HG03520 (cell line): ENCODE measurements around the gene PFKP.
"Not testable (repeated sequence)": the region's sequence is repeated elsewhere in the genome, so short reads cannot be mapped to it uniquely, and the experiment has no call there.

Experiments
- ATAC-seq: cut with Tn5 transposase; IDR thresholded peaks from one replicate; pipeline ENCODE4 v1.9.1; 2021; ENCODE audit warnings: mild to moderate bottlenecking, moderate library complexity; ENCODE audit not compliant: unreplicated experiment

The PFKP gene

DNA sequence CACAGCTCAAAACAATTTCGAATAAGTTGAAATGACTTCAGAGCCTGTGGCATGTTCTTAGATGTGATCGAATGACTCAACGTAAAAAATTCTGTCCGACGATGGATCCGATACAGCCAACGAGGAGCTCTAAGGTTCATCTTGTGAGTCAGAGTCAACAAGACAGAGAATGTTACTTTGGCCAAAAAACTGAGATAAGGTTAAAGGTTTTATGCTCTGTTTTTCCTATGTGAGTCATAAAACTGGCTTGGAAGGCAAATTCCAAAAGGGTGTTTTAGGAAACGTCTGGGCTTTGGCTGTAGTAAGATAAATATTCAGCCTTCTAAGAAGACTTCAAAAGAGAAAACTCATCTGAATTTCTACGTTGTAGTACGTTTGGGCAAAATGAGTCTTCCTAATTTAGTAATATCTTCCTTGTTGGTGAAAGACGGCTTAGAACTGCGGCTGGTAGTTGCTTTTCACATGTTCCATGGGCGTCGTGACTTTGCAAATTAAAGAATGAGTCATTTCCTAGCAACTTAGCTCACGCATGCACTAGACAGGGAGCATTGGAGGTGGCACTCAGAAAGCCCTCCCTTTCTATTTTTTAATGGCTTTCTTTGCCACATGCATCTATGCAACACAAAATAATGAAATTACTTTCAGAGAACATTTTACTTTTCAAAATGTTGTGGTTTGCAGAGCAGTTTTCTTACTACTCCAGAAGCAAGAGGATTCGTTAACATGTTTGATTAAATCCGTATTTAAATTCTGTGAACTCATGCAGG lies 28.2 kb downstream of the PFKP start:
- no peak for ATAC-seq

DNA sequence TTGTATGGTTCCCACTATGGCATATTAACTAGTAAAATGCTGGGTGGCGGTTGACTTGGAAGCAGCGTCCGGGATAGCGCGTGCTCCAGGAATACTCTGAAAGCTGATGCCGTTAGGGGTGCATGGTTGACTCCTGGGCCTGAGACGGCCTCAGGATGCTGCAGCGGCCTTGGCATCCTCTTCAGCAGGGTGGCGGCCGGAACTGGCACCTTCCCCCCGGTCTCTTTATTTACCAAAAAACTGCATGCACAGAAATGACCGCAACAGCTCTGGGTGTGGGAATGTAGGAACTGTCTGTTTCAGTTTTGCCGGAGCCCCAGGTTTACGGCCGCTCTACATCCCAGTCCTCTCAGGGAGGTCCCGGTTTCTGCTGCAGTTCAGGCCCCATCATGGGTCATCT lies 28.8 kb downstream of the PFKP start:
- ATAC-seq, result no peak

DNA sequence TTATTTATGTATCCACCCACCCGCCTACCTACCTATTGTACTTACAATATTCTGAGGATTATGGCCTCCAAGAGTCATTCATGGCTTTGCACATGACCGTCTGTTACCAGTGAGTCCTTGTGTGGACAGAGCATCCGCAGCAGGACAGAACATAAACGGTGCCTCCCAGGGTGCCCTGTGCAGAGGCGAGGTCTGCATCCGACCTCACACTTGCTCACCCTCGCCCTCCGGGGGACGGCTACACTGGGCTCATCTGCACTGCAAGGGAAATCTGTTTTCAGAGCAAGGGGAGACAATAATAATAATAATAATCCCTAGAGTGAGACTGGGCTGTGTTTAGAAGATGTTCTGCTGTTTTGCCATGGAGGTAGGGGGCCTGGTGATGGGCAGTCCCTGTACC lies 29.8 kb downstream of the PFKP start:
- no peak for ATAC-seq

DNA sequence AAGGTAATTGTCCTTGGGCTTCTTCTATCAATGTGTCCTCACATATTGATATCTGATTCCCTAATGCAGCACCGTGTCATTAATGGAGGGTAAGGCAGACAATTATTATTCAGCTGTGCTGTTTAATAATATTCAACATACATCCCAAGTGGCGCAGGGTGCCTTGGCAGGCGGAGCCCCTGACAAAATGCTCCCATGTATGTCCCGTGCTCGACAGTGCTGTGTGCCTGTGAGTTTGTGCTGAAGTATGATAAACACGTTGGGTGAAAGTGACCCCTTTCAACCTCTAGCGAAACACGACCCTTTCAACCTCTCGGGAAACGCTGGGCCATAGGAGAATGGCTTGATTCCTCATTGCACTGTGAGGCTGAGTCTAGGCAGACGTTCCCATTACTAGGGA lies 31.3 kb downstream of the PFKP start:
- ATAC-seq, result no peak

DNA sequence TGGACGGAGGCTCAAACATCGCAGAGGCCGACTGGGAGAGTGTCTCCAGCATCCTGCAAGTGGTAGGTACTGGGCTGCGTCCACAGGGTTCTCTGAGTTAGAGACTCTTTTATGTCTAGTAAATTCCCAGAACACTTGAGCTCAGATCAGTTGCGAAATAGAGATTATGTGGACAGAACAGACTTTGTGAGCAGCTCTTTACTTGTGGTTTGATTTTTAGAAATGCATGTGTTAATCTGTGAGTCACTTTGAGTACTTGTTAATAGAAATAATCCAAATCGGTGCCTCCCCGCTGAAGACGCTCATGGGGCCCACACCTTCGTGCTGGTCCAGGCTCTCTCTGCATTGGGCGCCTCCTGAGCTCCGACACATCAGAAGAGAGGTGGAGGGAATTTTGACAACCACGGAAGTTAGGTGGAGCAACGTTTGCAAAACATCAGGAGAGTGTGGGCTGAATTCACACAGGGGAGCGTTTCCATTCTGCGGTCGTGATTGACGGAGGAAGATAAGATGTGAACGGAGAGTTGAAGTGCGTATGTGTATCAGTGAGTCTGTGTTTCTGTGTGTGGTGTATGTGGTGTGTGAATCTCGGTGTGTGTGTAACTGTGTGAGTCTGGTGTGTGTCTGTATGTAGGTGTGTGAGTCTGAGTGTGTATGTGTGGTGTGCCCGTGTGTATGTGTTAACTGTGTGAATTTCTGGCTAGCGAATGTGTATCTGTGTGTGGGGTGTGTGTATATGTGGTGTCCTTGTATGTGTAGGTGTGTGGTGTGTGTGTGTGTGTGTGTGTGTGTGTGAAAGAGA lies 32.1 kb downstream of the PFKP start:
- no peak for ATAC-seq

DNA sequence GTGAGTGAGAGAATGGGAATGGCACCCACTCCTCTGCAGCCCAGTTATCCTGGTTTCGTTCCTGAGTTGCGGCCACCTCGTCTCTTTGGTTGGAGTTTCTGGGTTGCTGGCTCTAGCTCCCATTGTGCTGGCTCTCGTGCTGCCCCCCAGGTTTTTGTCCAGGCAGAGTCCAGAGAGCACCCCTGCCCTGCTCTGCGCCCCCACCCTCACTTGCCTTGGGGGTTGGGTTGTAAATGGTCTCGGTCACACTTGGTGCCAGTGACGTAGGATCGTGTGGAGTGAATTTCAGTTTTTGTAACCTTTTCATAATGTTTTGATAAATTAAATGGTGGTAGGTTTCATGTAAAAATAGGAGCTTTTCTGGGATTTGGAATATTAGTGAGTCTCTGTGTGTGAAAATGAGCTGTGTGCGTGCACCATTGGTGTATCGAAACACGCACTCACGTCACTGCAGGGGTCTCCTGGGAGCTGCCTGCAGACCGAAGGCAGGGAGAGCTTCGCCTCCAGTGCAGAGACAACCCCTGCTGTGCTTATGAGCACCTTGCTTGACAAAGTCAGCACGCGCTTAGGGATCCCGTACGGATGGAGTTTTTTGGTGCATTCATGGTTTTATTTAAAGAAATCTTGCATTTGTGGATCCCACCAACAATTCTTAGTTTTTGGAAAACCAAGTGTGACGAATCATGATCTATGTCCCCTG lies 32.9 kb downstream of the PFKP start:
- no peak for ATAC-seq

DNA sequence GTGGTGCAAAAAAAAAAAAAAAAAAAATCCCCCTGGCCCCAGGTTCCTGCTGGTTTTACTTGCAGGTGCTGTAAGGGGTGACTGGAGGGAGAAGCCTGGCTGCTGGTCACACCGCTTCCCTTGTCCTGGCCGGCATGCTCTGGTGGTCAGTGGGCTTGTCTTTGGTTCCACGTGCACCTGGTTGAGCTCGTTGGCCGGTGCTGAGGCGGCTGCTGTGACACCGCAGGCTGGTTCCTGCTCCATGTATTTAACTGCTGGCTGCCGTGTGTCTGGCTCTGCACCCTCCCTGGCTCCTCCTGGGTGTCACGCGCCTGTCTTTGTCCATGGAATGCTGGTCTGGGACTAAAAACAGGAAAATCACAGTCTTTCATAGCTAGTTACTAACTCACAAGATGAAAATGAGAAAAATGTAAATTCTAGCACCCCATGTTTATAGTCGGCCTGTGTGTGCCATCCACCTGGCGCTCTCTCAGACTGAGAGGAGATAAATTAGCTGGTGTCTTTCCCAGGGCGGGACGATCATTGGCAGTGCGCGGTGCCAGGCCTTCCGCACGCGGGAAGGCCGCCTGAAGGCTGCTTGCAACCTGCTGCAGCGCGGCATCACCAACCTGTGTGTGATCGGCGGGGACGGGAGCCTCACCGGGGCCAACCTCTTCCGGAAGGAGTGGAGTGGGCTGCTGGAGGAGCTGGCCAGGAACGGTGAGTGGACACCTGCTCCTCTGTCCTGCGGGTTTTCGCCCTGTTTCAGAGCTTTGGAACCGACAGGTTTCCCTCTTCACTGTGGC lies 33.7 kb downstream of the PFKP start:
- no peak for ATAC-seq

DNA sequence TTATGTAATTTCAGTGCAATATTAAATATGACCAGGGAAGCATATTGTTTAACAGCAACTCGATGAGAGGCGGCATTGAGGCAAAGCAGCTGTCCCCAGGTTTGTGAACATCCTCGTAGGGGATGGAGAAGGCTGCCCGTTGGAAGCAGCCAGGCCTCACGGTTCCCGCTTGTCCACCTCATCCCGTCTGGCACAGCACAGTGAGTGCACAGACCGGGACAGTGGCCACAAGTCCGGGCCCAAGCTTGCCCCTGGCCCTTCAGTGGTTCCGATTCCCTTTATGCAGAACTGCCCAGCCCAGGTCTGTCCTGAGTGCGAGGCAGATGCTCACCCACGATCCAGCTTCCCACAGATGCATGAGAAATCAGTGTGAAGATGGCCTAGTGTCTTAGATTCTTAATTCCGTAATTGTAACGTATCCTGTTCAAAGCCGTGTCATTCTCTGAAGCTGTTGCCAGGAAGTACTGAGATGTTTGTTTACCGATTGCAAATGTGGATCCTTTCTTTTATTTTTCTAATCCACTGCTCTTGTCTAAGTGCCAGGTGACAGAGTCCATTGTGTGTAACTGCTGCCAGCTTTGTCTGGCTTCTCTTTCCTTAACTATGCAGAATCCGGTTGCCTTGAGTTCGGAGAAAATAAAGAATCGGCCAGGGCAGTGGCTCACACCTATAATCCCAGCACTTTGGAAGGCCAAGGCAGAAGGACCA lies 35.5 kb downstream of the PFKP start:
- ATAC-seq, result no peak

DNA sequence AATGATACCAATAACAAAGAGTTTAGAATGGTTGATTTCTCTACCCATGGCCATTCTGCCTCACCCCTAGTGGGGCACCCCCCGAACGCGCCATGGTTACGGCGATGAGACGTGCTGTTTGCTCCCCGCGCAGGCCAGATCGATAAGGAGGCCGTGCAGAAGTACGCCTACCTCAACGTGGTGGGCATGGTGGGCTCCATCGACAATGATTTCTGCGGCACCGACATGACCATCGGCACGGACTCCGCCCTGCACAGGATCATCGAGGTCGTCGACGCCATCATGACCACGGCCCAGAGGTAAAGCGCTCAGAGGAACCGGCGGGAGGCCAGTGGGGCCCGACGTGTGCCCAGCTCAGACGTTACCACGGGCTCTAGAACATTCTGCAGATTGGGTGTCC lies 36.3 kb downstream of the PFKP start:
- ATAC-seq, result no peak

DNA sequence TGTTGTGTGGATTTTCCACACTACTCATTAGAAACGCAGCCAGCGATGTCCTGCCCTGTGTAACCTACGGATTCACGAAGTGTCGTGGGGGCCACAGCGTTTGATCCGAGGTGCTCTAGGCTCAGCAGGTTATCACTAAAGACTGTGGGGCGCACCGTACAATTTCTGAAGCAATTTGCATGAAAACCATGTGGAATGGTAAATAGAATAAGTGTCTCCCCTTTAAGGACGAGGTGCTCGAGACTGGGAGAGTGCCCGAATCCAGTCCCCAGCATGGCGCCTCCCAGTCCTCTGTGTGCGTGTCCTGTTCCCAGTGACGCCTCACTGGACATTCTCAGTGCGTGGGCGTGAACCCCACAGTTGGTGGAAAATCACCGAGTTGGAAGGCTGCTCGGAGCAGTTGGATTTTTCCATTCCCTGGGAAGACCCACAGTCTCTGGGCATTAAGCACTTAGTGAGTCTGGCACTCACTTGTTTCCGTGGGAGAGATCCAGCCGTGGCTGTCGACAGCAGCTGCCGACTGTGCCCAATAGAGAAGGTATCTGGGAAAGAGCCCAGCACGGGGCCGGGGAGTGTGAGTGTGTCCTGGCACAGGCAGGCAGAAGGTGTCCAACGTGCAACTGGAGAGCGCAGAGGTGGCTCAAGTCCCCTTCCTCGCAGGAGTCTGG lies 37.0 kb downstream of the PFKP start:
- no peak for ATAC-seq

DNA sequence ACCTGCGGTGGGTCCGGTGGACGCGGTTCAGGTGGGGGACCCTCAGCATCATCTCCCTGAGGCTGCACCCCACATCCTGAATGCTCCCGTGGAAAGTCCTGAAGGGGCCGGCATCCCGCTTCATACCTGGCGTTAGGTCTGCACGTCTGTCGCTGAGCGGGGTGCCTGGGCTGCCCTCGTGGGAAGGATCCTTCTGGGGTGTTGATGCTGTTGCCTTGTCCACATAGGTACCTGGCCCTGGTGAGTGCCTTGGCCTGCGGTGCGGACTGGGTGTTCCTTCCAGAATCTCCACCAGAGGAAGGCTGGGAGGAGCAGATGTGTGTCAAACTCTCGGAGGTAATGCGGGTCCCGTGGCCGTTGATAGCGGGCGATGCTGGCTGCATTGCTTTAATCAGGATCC lies 37.8 kb downstream of the PFKP start:
- ATAC-seq, result no peak

DNA sequence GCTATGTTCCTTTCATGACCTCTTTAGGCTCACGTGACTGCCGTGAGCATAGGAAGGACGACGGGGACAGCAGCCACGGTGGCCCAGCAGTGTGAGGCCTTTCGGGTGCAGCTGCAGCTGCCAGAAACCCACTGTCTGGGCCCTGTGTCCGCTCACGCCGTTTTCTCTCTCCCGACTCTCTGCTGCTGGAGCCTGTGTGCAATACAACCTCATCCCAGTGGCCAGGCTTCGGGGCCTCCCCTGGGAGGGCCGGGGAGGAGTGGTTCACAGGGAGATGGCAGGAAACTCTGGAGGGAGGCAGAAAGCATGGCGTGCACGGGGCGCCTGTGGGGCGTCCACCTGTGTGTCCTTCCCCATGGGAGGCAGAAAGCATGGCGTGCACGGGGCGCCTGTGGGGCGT lies 38.6 kb downstream of the PFKP start:
- no peak for ATAC-seq

DNA sequence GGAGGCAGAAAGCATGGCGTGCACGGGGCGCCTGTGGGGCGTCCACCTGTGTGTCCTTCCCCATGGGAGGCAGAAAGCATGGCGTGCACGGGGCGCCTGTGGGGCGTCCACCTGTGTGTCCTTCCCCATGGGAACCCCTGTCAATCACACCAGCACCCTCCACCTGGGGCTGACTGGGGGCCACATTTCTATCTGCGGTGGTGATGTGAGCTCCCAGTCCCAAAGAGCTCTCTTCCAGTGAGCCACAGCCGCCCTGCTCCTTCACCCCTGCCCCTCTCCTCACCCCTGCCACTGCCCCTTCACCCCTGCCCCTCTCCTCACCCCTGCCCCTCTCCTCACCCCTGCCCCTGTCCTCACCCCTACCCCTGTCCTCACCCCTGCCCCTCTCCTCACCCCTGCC lies 39.0 kb downstream of the PFKP start:
- not testable (repeated sequence) for ATAC-seq

DNA sequence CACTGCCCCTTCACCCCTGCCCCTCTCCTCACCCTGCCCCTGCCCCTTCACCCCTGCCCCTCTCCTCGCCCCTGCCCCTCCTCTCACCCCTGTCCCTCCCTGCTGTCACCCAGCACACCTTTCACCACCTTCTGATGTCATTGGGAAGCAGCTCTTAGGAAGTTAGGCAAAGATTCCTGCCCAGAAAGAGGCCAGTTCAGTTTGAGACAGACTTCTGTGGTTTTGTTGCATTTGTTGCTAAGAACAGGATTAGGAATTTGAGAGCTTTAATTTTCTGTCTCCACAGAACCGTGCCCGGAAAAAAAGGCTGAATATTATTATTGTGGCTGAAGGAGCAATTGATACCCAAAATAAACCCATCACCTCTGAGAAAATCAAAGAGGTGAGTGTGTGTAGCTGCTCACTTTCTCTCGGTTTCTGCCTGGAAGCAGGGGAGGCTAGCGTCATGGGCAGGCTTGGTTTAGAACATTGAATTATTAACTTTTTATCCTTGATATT lies 39.6 kb downstream of the PFKP start:
- ATAC-seq, result no peak

DNA sequence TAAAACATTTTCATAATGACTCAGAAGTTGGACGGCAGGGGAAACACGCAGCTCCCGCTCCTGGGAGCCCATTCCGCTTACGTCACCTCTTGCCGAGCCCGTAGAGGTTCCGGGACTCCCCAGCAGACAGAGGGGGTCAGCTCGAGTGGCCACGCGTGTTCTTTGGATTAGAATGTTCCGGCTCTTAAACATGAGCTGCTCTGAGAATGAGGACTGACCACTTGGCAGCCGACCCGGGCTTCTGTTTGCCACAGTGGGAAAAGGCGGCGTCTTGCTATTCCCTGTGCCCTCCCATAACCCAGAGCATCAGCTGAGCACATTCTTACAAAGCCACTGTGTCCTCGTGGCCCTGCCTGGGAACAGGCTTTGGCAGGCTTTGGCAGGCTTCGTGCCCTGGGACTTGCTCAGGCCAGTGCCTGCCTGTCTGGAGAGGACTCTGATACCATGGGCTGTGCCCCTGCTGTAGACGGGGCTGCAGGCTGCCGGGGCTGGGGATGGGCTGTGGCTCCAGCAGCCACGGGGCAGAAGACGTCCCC lies 40.1 kb downstream of the PFKP start:
- ATAC-seq, result no peak

DNA sequence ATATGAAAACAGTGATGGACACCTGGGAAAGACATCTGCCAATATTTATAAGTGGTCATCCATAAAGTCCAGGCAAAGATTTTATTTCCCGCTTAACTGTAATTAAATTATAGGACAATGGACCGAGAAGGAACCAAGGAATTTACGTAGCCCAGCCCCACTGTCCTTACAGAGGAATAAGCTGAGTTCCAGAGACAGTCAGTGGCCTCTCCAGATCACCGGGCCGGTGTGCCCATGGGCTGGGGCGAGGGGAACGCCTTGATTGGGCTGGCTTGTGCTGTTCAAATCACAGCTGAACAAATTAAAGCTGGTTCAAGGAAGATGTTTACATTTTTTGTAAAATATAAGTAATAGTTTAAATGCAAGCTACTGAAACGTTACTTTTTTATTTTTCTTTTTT lies 40.7 kb downstream of the PFKP start:
- ATAC-seq, result no peak

DNA sequence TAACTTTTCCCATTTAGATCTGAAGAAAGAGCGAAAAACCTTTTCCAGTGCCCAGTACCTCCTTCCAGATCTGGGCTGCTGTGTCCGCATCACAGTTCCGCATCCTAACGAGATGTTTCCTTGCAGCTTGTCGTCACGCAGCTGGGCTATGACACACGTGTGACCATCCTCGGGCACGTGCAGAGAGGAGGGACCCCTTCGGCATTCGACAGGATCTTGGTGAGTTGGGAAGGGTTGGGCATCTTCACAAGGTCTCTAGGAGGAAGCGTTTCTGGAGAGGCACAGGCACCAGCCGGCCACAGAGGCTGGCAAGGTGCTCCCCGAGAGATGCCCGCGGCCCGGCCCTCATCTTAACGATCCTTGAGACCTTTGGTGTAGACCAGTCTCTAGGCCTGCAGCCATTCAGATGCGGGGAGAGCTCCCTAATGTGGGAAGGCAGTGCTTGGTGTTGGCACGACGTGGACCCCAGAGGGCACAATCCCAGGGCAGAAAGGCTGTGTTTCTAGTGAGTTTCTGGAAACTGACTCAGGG lies 41.3 kb downstream of the PFKP start:
- ATAC-seq, result no peak

DNA sequence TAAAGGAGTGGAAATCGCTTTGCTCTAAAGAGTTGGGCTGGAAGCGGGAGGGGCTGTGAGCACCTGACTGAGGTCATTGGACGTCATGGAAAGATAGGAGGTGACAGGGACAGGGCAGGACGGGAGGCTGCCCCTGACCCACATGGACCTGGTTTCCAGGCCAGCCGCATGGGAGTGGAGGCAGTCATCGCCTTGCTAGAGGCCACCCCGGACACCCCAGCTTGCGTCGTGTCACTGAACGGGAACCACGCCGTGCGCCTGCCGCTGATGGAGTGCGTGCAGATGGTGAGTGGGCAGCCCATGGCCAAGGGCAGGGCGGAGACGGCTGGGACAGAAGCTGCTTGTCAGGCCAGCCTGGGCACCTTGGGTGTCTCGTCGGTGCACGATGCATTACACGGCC lies 41.8 kb downstream of the PFKP start:
- ATAC-seq, result no peak

DNA sequence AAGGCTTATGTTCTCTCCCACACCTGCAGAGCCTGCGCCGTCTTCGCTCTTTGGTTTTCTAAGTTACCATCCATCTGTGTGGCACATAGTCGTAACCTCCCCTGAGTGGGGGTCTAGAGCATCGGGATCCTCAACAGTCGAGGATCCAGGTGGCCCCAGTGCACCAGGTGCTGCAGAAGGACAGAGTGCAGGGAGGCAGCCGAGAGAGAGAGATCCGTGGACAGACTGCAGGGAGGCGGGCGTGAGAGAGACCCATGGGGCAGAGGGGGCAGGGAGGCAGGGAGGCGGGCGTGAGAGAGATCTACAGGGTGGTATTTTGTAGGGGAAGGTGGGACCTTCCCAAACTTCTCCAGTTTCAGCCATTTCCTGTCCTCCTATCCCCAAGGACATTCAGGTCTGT lies 42.3 kb downstream of the PFKP start:
- ATAC-seq, result no peak
